Esophagus muscularis mucosa (tissue), 4 donors: ENCODE measurements around the gene NDST1. TPM values are rescaled to one million over a fixed set of nuclear protein-coding genes. Genes with fewer than 3 reads are reported as not detected.

ENCODE experiments used
- DNase-seq: peaks from one replicate; pipeline ENCODE4 v3.0.0-alpha.2; 2017; ENCODE audit errors: extremely low spot score
- H3K27ac ChIP-seq, 4 donors: fragments of 200-600 bp; sonication (generic); replicated peaks in 1 of 4; 1 replicate in 3 of 4; 2 replicates in 1 of 4; pipeline ENCODE4 v1.5.1; 2016 to 2019; ENCODE audit warnings: mild to moderate bottlenecking in 1 of 4
- H3K27me3 ChIP-seq, 4 donors: fragments of 200-600 bp; sonication (generic); one replicate each; pipeline versions ENCODE4 v1.5.1 to v1.6.0; 2016 to 2019
- H3K36me3 ChIP-seq, 4 donors: fragments of 200-600 bp; sonication (generic); one replicate each; pipeline ENCODE4 v1.5.1; 2016 to 2019
- H3K4me1 ChIP-seq, 4 donors: fragments of 200-600 bp; sonication (generic); one replicate each; pipeline ENCODE4 v1.5.1; 2016 to 2019
- H3K4me3 ChIP-seq, 4 donors: fragments of 200-600 bp; sonication (generic); 1 replicate in 2 of 4; 2 replicates in 2 of 4; pipeline ENCODE4 v1.5.1; 2016 to 2019; ENCODE audit warnings: mild to moderate bottlenecking in 4 of 4, moderate library complexity in 1 of 4
- H3K9me3 ChIP-seq, 4 donors: fragments of 200-600 bp; sonication (generic); 1 replicate in 3 of 4; 2 replicates in 1 of 4; pipeline ENCODE4 v1.5.1; 2016 to 2019
- EP300 ChIP-seq: sonication (generic); formaldehyde crosslinking; IDR thresholded peaks from one replicate; pipeline ENCODE4 v1.6.1; 2017; ENCODE audit warnings: antibody characterized with exemption
- POLR2A ChIP-seq: fragments of 450-650 bp; IDR thresholded peaks from one replicate; pipeline ENCODE4 v1.6.1; 2017; ENCODE audit warnings: antibody characterized with exemption, moderate library complexity, mild to moderate bottlenecking, low read depth
- POLR2AphosphoS5 ChIP-seq, 2 donors: sonication (generic); formaldehyde crosslinking; IDR thresholded peaks; one replicate each; pipeline ENCODE4 v1.6.1; 2017; ENCODE audit warnings: antibody characterized with exemption in 2 of 2
- WGBS: methylation state at CpG from one replicate; pipeline ENCODE4 v1.1.5; 2018; 5-methylcytosine and 5-hydroxymethylcytosine counted together
- intact Hi-C: fragments of 100-400 bp; cut with DNase I; formaldehyde crosslinking; loops from one replicate; pipeline ENCODE4 v1.15.1; 2023
- total RNA-seq, 4 donors: library from RNA; depleted of rRNA; stranded (reverse); fragments of >200 nt; gene quantifications; one replicate each; pipeline versions ENCODE4 v1.1.0 to v1.2.1, GENCODE V29; 2016
- TF ChIP-seq, protein P1 (sequence below), 3 experiments: fragments of 200-600 bp in 2 of 3; fragments of 450-650 bp in 1 of 3; sonication (generic) in 2 of 3; IDR thresholded peaks; one replicate each; pipeline ENCODE4 v1.5.1; 2017 to 2019; ENCODE audit warnings: antibody characterized with exemption in 3 of 3, mild to moderate bottlenecking in 2 of 3, moderate library complexity in 1 of 3

NDST1 gene
- total RNA-seq, 4 donors from 2014 or later = 48.2 to 113 (median 74.5) TPM

GRCh38 chr5:150582241-150583109 lies 74.5 kb downstream of the NDST1 start:
- DNase-seq = no peak
- intact Hi-C loops = no loop called here
- TF ChIP-seq POLR2AphosphoS5 (IDR thresholded peaks at IDR 0.05) = no peak
- no peak for TF ChIP-seq POLR2A
- TF ChIP-seq, protein P1, sequence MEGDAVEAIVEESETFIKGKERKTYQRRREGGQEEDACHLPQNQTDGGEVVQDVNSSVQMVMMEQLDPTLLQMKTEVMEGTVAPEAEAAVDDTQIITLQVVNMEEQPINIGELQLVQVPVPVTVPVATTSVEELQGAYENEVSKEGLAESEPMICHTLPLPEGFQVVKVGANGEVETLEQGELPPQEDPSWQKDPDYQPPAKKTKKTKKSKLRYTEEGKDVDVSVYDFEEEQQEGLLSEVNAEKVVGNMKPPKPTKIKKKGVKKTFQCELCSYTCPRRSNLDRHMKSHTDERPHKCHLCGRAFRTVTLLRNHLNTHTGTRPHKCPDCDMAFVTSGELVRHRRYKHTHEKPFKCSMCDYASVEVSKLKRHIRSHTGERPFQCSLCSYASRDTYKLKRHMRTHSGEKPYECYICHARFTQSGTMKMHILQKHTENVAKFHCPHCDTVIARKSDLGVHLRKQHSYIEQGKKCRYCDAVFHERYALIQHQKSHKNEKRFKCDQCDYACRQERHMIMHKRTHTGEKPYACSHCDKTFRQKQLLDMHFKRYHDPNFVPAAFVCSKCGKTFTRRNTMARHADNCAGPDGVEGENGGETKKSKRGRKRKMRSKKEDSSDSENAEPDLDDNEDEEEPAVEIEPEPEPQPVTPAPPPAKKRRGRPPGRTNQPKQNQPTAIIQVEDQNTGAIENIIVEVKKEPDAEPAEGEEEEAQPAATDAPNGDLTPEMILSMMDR (IDR thresholded peaks at IDR 0.05) = no peak
- no peak for TF ChIP-seq EP300
- no peak overlapping the region for H3K27ac ChIP-seq
- no peaks in the 10 kb centered on the region for H3K9me3 ChIP-seq
- no peaks in the 10 kb centered on the region for H3K36me3 ChIP-seq
- WGBS = 32% methylated on average over 14 of the region's 19 CpGs
- peaks cover 6 to 10% (median 9%) of the 10 kb centered on the region in 4 donors for H3K4me1 ChIP-seq
- no peak overlapping the region for H3K4me3 ChIP-seq
- H3K27me3 ChIP-seq = peaks cover 0 to 6% (median 0%) of the 10 kb centered on the region in 4 donors

- DNase-seq = no peak
- TF ChIP-seq, protein P1 (IDR thresholded peaks at IDR 0.05) = no peak
- no peak for TF ChIP-seq POLR2AphosphoS5 (IDR thresholded peaks at IDR 0.05)
- no peak for TF ChIP-seq POLR2A
- no peak for TF ChIP-seq EP300
- intact Hi-C loops = no loop called here
- no peaks in the 10 kb centered on the region for H3K36me3 ChIP-seq
- no peak overlapping the region for H3K4me3 ChIP-seq
- H3K4me1 ChIP-seq = peaks cover 6 to 10% (median 9%) of the 10 kb centered on the region in 4 donors
- 83% methylated on average over 9 of the region's 9 CpGs for WGBS
- no peaks in the 10 kb centered on the region for H3K9me3 ChIP-seq
- peaks cover 0 to 6% (median 0%) of the 10 kb centered on the region in 4 donors for H3K27me3 ChIP-seq
- no peak overlapping the region for H3K27ac ChIP-seq
These were observed 75.8 kb downstream of the NDST1 start for GRCh38 chr5:150583541-150584225.

GRCh38 chr5:150584556-150585335 lies 76.8 kb downstream of the NDST1 start:
- Histone ChIP-seq H3K36me3 (no peaks in the 10 kb centered on the region), H3K9me3 (no peaks in the 10 kb centered on the region), H3K27me3 (peaks cover 0 to 6% (median 0%) of the 10 kb centered on the region in 4 donors), H3K4me3 (no peak overlapping the region), H3K4me1 (peaks cover 9 to 15% (median 15%) of the 10 kb centered on the region in 4 donors), H3K27ac (no peak overlapping the region)
- intact Hi-C loops = no loop called here
- TF ChIP-seq, protein P1 (IDR thresholded peaks at IDR 0.05) = no peak
- TF ChIP-seq EP300 (no peak), POLR2A (no peak)
- no peak for DNase-seq
- WGBS = 99% methylated on average over 7 of the region's 12 CpGs

- Histone ChIP-seq H3K4me3 (no peak overlapping the region), H3K9me3 (no peaks in the 10 kb centered on the region), H3K36me3 (no peaks in the 10 kb centered on the region), H3K27ac (no peak overlapping the region), H3K4me1 (peaks cover 21 to 26% (median 26%) of the 10 kb centered on the region in 4 donors), H3K27me3 (peaks cover 0 to 6% (median 0%) of the 10 kb centered on the region in 4 donors)
- intact Hi-C loops = no loop called here
- no peak for DNase-seq
- TF ChIP-seq, protein P1 (IDR thresholded peaks at IDR 0.05) = no peak
- TF ChIP-seq POLR2A (no peak), EP300 (no peak), POLR2AphosphoS5 (IDR thresholded peaks at IDR 0.05) (no peak)
- 81% methylated on average over 7 of the region's 9 CpGs for WGBS
These were observed 77.9 kb downstream of the NDST1 start for GRCh38 chr5:150585781-150586341.
